Ishikawa (cell line): ENCODE measurements around the gene PRRT2.

ENCODE experiments used
- CEBPB ChIP-seq: IDR thresholded peaks from 2 replicates; pipeline ENCODE4 v1.6.1; 2012
- CREB1 ChIP-seq: IDR thresholded peaks from 2 replicates; pipeline ENCODE4 v1.6.1; 2012; ENCODE audit warnings: low read depth
- EGR1 ChIP-seq: IDR thresholded peaks from 2 replicates; pipeline ENCODE4 v1.6.1; 2012
- EP300 ChIP-seq: IDR thresholded peaks from 2 replicates; pipeline ENCODE4 v1.6.1; 2012; ENCODE audit warnings: borderline replicate concordance
- FOXM1 ChIP-seq: IDR thresholded peaks from 2 replicates; pipeline ENCODE4 v1.6.1; 2012; ENCODE audit warnings: low read depth, borderline replicate concordance
- MAX ChIP-seq: IDR thresholded peaks from 2 replicates; pipeline ENCODE4 v1.6.1; 2012
- NFIC ChIP-seq: IDR thresholded peaks from 2 replicates; pipeline ENCODE4 v1.6.1; 2012
- RAD21 ChIP-seq: IDR thresholded peaks from 2 replicates; pipeline ENCODE4 v1.6.1; 2012; ENCODE audit warnings: low read depth
- REST ChIP-seq: IDR thresholded peaks from 2 replicates; pipeline ENCODE4 v1.6.1; 2012; ENCODE audit warnings: low read depth, mild to moderate bottlenecking
- TAF1 ChIP-seq: IDR thresholded peaks from 2 replicates; pipeline ENCODE4 v1.6.1; 2012; ENCODE audit warnings: low read depth, mild to moderate bottlenecking
- TCF12 ChIP-seq: IDR thresholded peaks from 2 replicates; pipeline ENCODE4 v1.6.1; 2012; ENCODE audit warnings: low read depth
- TEAD4 ChIP-seq: IDR thresholded peaks from 2 replicates; pipeline ENCODE4 v1.6.1; 2012
- USF1 ChIP-seq: IDR thresholded peaks from 2 replicates; pipeline ENCODE4 v1.6.1; 2012
- YY1 ChIP-seq: IDR thresholded peaks from 2 replicates; pipeline ENCODE4 v1.6.1; 2012; ENCODE audit warnings: low read depth
- ZBTB7A ChIP-seq: IDR thresholded peaks from 2 replicates; pipeline ENCODE4 v1.6.1; 2012; ENCODE audit warnings: low read depth

Gene PRRT2

GRCh38 chr16:29810699-29811169 lies 1.3 kb upstream of the PRRT2 start:
- TF ChIP-seq MAX (no peak), CEBPB (no peak), TAF1 (no peak), ZBTB7A (no peak), CREB1 (no peak), EGR1 (no peak), TCF12 (no peak), NFIC (no peak), RAD21 (no peak), REST (no peak), USF1 (no peak), EP300 (no peak), YY1 (no peak), TEAD4 (no peak), FOXM1 (no peak)

GRCh38 chr16:29811170-29811895 lies 660 bp upstream of the PRRT2 start:
- TF ChIP-seq ZBTB7A (0 out of 2 replicates have a peak, but pooled peaks have one; percentile 3), FOXM1 (no peak), YY1 (peak; percentile 37), EP300 (no peak), REST (no peak)

GRCh38 chr16:29812754-29813643 lies 1.0 kb downstream of the PRRT2 start:
- TF ChIP-seq REST (no peak), NFIC (no peak), RAD21 (no peak), CEBPB (no peak)

- no peak for TF ChIP-seq CEBPB
- no peak for TF ChIP-seq MAX
- TF ChIP-seq REST, result no peak
- no peak for TF ChIP-seq YY1
- no peak for TF ChIP-seq TEAD4
- TF ChIP-seq ZBTB7A, result no peak
- no peak for TF ChIP-seq USF1
- TF ChIP-seq TCF12, result no peak
- TF ChIP-seq CREB1, result no peak
- TF ChIP-seq FOXM1, result no peak
- TF ChIP-seq TAF1, result no peak
- no peak for TF ChIP-seq EP300
- TF ChIP-seq NFIC, result no peak
- no peak for TF ChIP-seq RAD21
- TF ChIP-seq EGR1, result no peak
Measured at GRCh38 chr16:29813644-29814562, 1.9 kb downstream of the PRRT2 start.
